Endothelial cell of umbilical vein (primary cell): ENCODE results near the gene EEIG1.

Source experiments
- EZH2 ChIP-seq: IDR thresholded peaks from 2 replicates; pipeline ENCODE4 v1.6.1; 2012; ENCODE audit warnings: borderline replicate concordance, low read depth, mild to moderate bottlenecking, moderate library complexity, low read length, inconsistent platforms; ENCODE audit not compliant: severe bottlenecking
- TF ChIP-seq, protein P1 (sequence below), 2 donors: IDR thresholded peaks; 1 replicate in 1 of 2; 2 replicates in 1 of 2; pipeline ENCODE4 v1.5.1; 2011; ENCODE audit warnings: low read length in 2 of 2, mild to moderate bottlenecking in 2 of 2, moderate library complexity in 2 of 2, control low read depth in 1 of 2, inconsistent platforms in 1 of 2, low read depth in 1 of 2; ENCODE audit not compliant: insufficient read depth in 1 of 2; ENCODE audit errors: extremely low read depth in 1 of 2

- no peak for TF ChIP-seq EZH2
- TF ChIP-seq, protein P1, sequence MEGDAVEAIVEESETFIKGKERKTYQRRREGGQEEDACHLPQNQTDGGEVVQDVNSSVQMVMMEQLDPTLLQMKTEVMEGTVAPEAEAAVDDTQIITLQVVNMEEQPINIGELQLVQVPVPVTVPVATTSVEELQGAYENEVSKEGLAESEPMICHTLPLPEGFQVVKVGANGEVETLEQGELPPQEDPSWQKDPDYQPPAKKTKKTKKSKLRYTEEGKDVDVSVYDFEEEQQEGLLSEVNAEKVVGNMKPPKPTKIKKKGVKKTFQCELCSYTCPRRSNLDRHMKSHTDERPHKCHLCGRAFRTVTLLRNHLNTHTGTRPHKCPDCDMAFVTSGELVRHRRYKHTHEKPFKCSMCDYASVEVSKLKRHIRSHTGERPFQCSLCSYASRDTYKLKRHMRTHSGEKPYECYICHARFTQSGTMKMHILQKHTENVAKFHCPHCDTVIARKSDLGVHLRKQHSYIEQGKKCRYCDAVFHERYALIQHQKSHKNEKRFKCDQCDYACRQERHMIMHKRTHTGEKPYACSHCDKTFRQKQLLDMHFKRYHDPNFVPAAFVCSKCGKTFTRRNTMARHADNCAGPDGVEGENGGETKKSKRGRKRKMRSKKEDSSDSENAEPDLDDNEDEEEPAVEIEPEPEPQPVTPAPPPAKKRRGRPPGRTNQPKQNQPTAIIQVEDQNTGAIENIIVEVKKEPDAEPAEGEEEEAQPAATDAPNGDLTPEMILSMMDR (IDR thresholded peaks at IDR 0.05; ENCODE audit: extremely low read depth in 1 of 2, insufficient read depth in 1 of 2, low read depth in 1 of 2, low read length in 2 of 2) = no peak
These were observed 30.1 kb downstream of the EEIG1 start for GRCh38 chr9:127950513-127951289.
